ENCODE results near the gene DNTT.

Gene DNTT

DNA sequence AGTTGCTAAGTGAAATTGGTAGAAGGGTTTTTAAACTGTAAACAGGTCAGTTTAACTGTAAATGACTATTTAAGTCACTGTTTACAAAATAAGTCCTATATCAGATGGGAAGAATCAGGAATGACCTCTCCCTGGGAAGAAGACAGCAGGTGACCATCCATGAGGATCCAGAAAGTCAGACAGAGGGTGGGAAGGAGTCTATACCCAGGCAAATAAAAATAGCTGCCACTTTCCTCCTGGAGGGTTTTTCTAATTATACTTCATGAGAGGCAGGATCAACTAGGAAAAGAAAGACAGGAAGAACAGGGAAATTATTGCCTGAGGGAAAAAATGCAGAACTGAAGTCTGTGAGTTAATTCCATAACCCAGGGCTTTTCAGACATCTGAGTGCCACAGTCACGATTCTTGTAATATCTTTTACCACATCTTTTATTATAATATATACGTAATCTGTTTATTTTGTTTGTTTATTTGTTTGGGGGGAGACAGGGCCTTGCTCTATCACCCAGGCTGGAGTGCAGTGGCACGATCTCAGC is 7.0 kb downstream of the DNTT start (continued):
- TF ChIP-seq SP3 (tag by site-specific recombination; IDR thresholded peaks at IDR 0.05), result no peak
- TF ChIP-seq, protein P1, sequence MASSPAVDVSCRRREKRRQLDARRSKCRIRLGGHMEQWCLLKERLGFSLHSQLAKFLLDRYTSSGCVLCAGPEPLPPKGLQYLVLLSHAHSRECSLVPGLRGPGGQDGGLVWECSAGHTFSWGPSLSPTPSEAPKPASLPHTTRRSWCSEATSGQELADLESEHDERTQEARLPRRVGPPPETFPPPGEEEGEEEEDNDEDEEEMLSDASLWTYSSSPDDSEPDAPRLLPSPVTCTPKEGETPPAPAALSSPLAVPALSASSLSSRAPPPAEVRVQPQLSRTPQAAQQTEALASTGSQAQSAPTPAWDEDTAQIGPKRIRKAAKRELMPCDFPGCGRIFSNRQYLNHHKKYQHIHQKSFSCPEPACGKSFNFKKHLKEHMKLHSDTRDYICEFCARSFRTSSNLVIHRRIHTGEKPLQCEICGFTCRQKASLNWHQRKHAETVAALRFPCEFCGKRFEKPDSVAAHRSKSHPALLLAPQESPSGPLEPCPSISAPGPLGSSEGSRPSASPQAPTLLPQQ (tag by site-specific recombination; IDR thresholded peaks at IDR 0.05), result no peak
- TF ChIP-seq ZNF571 (tag by site-specific recombination; IDR thresholded peaks at IDR 0.05), result no peak
- TF ChIP-seq ZNF169 (tag by site-specific recombination; IDR thresholded peaks at IDR 0.05), result no peak

DNA sequence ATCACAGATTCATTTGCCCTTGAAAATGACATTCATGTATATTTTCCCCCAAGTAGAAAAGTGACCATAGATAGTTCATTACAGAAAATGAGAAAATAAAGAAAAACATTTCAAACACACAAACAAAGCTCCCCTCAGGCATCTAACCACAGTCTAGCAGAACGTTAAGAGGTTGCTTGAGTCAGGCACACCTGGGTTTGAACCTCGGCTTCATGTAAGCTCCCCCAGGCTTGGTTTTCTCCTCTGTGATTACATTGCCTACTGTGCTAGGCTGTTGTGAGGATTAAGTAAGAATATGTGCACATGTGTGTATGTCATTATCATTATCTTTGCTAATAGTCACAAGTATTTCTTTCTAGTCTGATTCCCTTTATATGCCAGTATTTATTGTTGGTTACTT is 9.1 kb downstream of the DNTT start:
- CTCF ChIA-PET, result interaction anchor here (0.7 to 1.0 kb wide), 2 partner anchors 21 to 296 kb away, joined by 5 to 6 read pairs; no protein-coding TSS in a partner anchor
- POLR2A ChIA-PET, result no interaction called here
- H3K9me3 ChIP-seq (ENCODE audit: control insufficient read depth, insufficient read depth, low read depth, low read length), result no peaks in the 10 kb centered on the region
- no peak overlapping the region for H3K4me3 ChIP-seq (ENCODE audit: low read depth, low read length)
- no peak overlapping the region for H3K27ac ChIP-seq (ENCODE audit: extremely low read depth, low read depth, low read length)
- no peaks in the 10 kb centered on the region for H3K4me1 ChIP-seq (ENCODE audit: control insufficient read depth, insufficient read depth, low read length)
- no peak for TF ChIP-seq OVOL3 (tag by site-specific recombination; IDR thresholded peaks at IDR 0.05)
- no peak for TF ChIP-seq ZNF112 (tag by site-specific recombination; IDR thresholded peaks at IDR 0.05)
- no peak for TF ChIP-seq ZNF121 (tag by site-specific recombination; IDR thresholded peaks at IDR 0.05)
- no peak for TF ChIP-seq ZNF473 (tag by site-specific recombination; IDR thresholded peaks at IDR 0.05)
- TF ChIP-seq ZNF335 (tag by site-specific recombination; conservative IDR thresholded peaks at IDR 0.05), result no peak
- no peak for TF ChIP-seq ZNF354C (tag by site-specific recombination; IDR thresholded peaks at IDR 0.05; ENCODE audit: borderline replicate concordance, low read depth)
- no peak for TF ChIP-seq ZNF596 (tag by site-specific recombination; IDR thresholded peaks at IDR 0.05)
- TF ChIP-seq ZNF394 (tag by site-specific recombination; IDR thresholded peaks at IDR 0.05; ENCODE audit: borderline replicate concordance), result no peak
- TF ChIP-seq ZNF23 (tag by site-specific recombination; IDR thresholded peaks at IDR 0.05; ENCODE audit: borderline replicate concordance), result no peak
- no peak for TF ChIP-seq ZBTB8A (tag by site-specific recombination; IDR thresholded peaks at IDR 0.05)
- no peak for TF ChIP-seq GLIS2 (tag by site-specific recombination; IDR thresholded peaks at IDR 0.05)
- TF ChIP-seq ZNF768 (tag by site-specific recombination; IDR thresholded peaks at IDR 0.05), result no peak
- no peaks in the 10 kb centered on the region for H3K36me3 ChIP-seq (ENCODE audit: control insufficient read depth in 2 of 2, insufficient read depth in 1 of 2, low read length in 2 of 2)

DNA sequence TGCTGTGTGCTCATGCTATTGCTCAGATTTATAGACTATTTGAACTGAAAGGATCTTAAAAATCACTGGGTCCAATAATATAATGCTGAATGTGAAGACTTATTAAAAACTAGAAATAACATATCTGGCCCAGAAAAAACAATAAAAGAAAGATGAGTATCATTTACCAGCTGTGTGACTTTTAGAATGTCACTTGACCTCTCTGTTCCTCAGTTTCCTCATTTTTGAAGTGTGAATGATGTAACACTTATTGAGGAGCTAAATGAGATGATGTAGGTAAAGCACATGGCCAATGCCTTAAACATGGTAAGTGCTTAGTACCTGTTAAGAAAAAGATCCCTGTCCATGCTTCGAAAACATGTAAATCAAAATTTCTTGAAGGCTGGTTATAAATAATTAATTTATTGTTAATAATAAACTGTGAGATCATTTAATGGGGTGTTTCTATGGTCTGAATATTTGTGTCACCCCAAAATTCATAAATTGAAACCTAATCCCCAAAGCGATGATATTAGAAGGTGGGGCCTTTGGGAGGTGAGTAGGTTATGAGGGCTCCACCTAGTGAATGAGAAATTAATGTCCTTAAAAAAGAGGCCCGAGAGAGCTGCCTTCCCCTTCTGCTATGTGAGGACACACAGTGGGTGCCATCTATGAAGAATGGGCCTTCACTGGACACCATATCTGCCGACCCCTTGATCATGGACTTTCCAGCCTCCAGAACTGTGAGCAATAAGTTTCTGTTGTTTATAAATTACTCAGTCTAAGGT is 13.0 kb downstream of the DNTT start:
- no peaks in the 10 kb centered on the region for H3K36me3 ChIP-seq (ENCODE audit: control insufficient read depth in 2 of 2, insufficient read depth in 1 of 2, low read length in 2 of 2)
- POLR2A ChIA-PET, result no interaction called here
- CTCF ChIA-PET, result interaction anchor here (0.7 to 1.2 kb wide), 4 partner anchors 9 to 87 kb away, joined by 3 to 4 read pairs (median 3); no protein-coding TSS in a partner anchor

DNA sequence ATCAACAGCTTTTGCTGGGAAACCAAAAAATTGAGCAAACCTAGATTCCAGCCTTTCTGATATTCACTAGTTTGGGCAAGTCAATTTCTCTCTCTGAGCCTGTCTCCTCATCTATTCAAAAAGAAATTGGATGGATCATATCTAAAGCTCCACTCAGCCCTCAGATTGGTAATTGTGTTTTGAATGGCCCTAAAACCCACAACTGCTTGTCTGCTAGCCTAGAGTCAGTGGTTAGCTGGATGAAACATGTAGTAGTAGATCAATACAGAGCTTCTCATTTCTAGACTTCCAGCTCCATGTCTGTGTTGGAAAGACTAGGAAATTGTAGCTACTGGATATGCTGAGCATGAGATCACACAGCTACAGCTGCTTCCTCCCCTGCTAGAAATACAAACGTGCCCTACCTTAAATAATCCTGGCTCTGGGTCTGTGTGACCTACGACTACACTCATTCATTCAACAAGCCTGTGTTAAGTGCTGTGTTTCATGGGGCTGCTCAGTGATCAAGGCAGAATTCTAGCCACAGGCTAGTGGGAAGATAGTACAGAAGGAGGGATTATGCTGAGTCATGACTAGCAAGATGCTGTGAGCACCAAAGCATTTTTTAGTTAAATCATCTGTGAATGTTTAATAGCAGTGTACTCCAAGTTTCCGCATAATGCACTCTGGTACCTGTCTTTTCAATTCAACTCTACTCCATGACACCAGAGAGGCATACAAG is 15.7 kb downstream of the DNTT start:
- Histone ChIP-seq H3K9me3 (ENCODE audit: control insufficient read depth, insufficient read depth, low read depth, low read length) (no peaks in the 10 kb centered on the region), H3K4me1 (ENCODE audit: control insufficient read depth, insufficient read depth, low read length) (no peaks in the 10 kb centered on the region), H3K27ac (ENCODE audit: extremely low read depth, low read depth, low read length) (no peak overlapping the region), H3K4me3 (ENCODE audit: low read depth, low read length) (no peak overlapping the region), H3K36me3 (ENCODE audit: control insufficient read depth in 2 of 2, insufficient read depth in 1 of 2, low read length in 2 of 2) (no peaks in the 10 kb centered on the region)
- CTCF ChIA-PET, result interaction anchor here (0.6 to 1.8 kb wide), 6 partner anchors 16 to 303 kb away, joined by 3 to 8 read pairs (median 4); no protein-coding TSS in a partner anchor
- POLR2A ChIA-PET, result no interaction called here
- no peak for TF ChIP-seq ZBTB20 (tag by site-specific recombination; IDR thresholded peaks at IDR 0.05)
- no peak for TF ChIP-seq GLIS1 (tag by site-specific recombination; IDR thresholded peaks at IDR 0.05)
- TF ChIP-seq, protein P2, sequence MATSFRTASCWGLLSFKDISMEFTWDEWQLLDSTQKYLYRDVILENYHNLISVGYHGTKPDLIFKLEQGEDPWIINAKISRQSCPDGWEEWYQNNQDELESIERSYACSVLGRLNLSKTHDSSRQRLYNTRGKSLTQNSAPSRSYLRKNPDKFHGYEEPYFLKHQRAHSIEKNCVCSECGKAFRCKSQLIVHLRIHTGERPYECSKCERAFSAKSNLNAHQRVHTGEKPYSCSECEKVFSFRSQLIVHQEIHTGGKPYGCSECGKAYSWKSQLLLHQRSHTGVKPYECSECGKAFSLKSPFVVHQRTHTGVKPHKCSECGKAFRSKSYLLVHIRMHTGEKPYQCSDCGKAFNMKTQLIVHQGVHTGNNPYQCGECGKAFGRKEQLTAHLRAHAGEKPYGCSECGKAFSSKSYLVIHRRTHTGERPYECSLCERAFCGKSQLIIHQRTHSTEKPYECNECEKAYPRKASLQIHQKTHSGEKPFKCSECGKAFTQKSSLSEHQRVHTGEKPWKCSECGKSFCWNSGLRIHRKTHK (tag by site-specific recombination; IDR thresholded peaks at IDR 0.05), result no peak
- TF ChIP-seq ZNF266 (tag by site-specific recombination; IDR thresholded peaks at IDR 0.05; ENCODE audit: low read depth), result no peak
- TF ChIP-seq ZNF837 (tag by site-specific recombination; IDR thresholded peaks at IDR 0.05), result no peak
- TF ChIP-seq ZNF354C (tag by site-specific recombination; IDR thresholded peaks at IDR 0.05; ENCODE audit: borderline replicate concordance, low read depth), result no peak
- TF ChIP-seq ZNF335 (tag by site-specific recombination; conservative IDR thresholded peaks at IDR 0.05), result no peak
- TF ChIP-seq, protein P3, sequence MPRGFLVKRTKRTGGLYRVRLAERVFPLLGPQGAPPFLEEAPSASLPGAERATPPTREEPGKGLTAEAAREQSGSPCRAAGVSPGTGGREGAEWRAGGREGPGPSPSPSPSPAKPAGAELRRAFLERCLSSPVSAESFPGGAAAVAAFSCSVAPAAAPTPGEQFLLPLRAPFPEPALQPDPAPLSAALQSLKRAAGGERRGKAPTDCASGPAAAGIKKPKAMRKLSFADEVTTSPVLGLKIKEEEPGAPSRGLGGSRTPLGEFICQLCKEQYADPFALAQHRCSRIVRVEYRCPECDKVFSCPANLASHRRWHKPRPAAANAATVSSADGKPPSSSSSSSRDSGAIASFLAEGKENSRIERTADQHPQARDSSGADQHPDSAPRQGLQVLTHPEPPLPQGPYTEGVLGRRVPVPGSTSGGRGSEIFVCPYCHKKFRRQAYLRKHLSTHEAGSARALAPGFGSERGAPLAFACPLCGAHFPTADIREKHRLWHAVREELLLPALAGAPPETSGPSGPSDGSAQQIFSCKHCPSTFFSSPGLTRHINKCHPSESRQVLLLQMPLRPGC (tag by site-specific recombination; IDR thresholded peaks at IDR 0.05), result no peak

More for the DNA sequence above, 13.0 kb downstream of the DNTT start:
- Histone ChIP-seq H3K4me1 (ENCODE audit: control insufficient read depth, insufficient read depth, low read length) (no peaks in the 10 kb centered on the region), H3K9me3 (ENCODE audit: control insufficient read depth, insufficient read depth, low read depth, low read length) (no peaks in the 10 kb centered on the region), H3K27ac (ENCODE audit: extremely low read depth, low read depth, low read length) (no peak overlapping the region), H3K4me3 (ENCODE audit: low read depth, low read length) (no peak overlapping the region)
- TF ChIP-seq ZNF311 (tag by site-specific recombination; IDR thresholded peaks at IDR 0.05; ENCODE audit: borderline replicate concordance) (no peak), ZNF768 (tag by site-specific recombination; IDR thresholded peaks at IDR 0.05) (peak; percentile 72; the same call in 1 of the 2 replicates)

Data from HEK293 (cell line).